ENCODE results near the gene MYO15B. TPM values are rescaled to one million over a fixed set of nuclear protein-coding genes. Genes with fewer than 3 reads are reported as not detected.
"Not testable (repeated sequence)": the region's sequence is repeated elsewhere in the genome, so short reads cannot be mapped to it uniquely, and the experiment has no call there.

The MYO15B gene
- total and polyA plus RNA-seq, 4 experiments from 2014 or later: 0.89 to 83.7 (median 75.1) TPM; not detected in 1

GRCh38 chr17:75573994-75574393, 13.6 kb upstream of the MYO15B start:
- POLR2A ChIA-PET (ENCODE audit: partially characterized antibody): no interaction called here
- Histone ChIP-seq H3K9me3 (ENCODE audit: control insufficient read depth in 1 of 2, low read length in 2 of 2) (no peaks in the 10 kb centered on the region), H3K36me3 (ENCODE audit: insufficient read depth, low read length) (no peaks in the 10 kb centered on the region), H3K4me3 (ENCODE audit: low read length in 2 of 2) (no peak overlapping the region), H3K27me3 (ENCODE audit: insufficient read depth, low read length) (no peaks in the 10 kb centered on the region), H3K27ac (ENCODE audit: low read depth, low read length) (no peak overlapping the region), H3K4me1 (ENCODE audit: insufficient read depth, low read length) (no peaks in the 10 kb centered on the region)
- intact Hi-C loops (cut with micrococcal nuclease): no loop called here
- Mint-ChIP-seq H3K27ac (no peak overlapping the region), H3K36me3 (no peaks in the 10 kb centered on the region), H3K4me3 (no peak overlapping the region), H3K27me3 (no peaks in the 10 kb centered on the region), H3K9me3 (peaks cover 0 to 1% (median 0%) of the 10 kb centered on the region in 8 donors), H3K4me1 (no peaks in the 10 kb centered on the region)
- CTCF ChIA-PET (ENCODE audit: partially characterized antibody): no interaction called here
- DNase-seq: no peak

- H3K27ac ChIP-seq (ENCODE audit: low read depth, low read length): no peak overlapping the region
- H3K4me1 Mint-ChIP-seq: no peaks in the 10 kb centered on the region
- no peaks in the 10 kb centered on the region for H3K9me3 ChIP-seq (ENCODE audit: control insufficient read depth in 1 of 2, low read length in 2 of 2)
- no peak overlapping the region for H3K4me3 Mint-ChIP-seq
- H3K36me3 Mint-ChIP-seq: no peaks in the 10 kb centered on the region
- H3K27me3 ChIP-seq (ENCODE audit: insufficient read depth, low read length): no peaks in the 10 kb centered on the region
- H3K4me3 ChIP-seq (ENCODE audit: low read length in 2 of 2): no peak overlapping the region
- no peaks in the 10 kb centered on the region for H3K4me1 ChIP-seq (ENCODE audit: insufficient read depth, low read length)
- CTCF ChIA-PET (ENCODE audit: partially characterized antibody): no interaction called here
- no peak for DNase-seq
- no peaks in the 10 kb centered on the region for H3K36me3 ChIP-seq (ENCODE audit: insufficient read depth, low read length)
- H3K27ac Mint-ChIP-seq: no peak overlapping the region
- POLR2A ChIA-PET (ENCODE audit: partially characterized antibody): no interaction called here
- no peaks in the 10 kb centered on the region for H3K27me3 Mint-ChIP-seq
- intact Hi-C loops (cut with micrococcal nuclease): no loop called here
- peaks cover 0 to 1% (median 0%) of the 10 kb centered on the region in 8 donors for H3K9me3 Mint-ChIP-seq
Observed at GRCh38 chr17:75574404-75575036, 13.1 kb upstream of the MYO15B start.

DNA sequence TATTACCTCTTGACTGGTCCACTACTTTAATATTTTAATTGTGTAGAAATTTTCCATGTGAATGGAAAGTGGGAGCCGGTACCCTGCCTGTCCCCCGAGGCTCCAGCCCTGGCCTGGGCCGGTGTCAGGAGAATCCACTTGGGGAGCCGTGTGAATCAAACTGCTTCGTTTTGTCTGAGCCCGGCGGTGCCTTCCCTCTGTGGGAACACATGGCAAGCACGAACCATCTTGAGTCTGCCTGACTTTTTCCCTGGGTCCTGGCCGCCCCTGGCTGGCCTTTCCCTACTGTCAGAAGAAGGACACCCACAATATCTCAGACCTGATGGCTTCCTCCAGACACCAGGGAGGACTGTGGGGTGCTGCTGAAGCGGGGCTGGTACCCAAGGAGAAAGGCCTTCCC, 12.4 kb upstream of the MYO15B start:
- no peak overlapping the region for H3K4me3 Mint-ChIP-seq
- Histone ChIP-seq H3K27ac (ENCODE audit: low read depth, low read length) (no peak overlapping the region), H3K4me3 (ENCODE audit: low read length in 2 of 2) (no peak overlapping the region), H3K27me3 (ENCODE audit: insufficient read depth, low read length) (no peaks in the 10 kb centered on the region), H3K4me1 (ENCODE audit: insufficient read depth, low read length) (no peaks in the 10 kb centered on the region), H3K9me3 (ENCODE audit: control insufficient read depth in 1 of 2, low read length in 2 of 2) (no peaks in the 10 kb centered on the region), H3K36me3 (ENCODE audit: insufficient read depth, low read length) (no peaks in the 10 kb centered on the region)
- intact Hi-C loops (cut with micrococcal nuclease): no loop called here
- POLR2A ChIA-PET (ENCODE audit: partially characterized antibody): no interaction called here
- CTCF ChIA-PET (ENCODE audit: partially characterized antibody): no interaction called here
- no peak overlapping the region for H3K27ac Mint-ChIP-seq
- H3K36me3 Mint-ChIP-seq: no peaks in the 10 kb centered on the region
- H3K4me1 Mint-ChIP-seq: no peaks in the 10 kb centered on the region
- H3K27me3 Mint-ChIP-seq: no peaks in the 10 kb centered on the region
- peaks cover 0 to 1% (median 0%) of the 10 kb centered on the region in 8 donors for H3K9me3 Mint-ChIP-seq
- no peak for DNase-seq

DNA sequence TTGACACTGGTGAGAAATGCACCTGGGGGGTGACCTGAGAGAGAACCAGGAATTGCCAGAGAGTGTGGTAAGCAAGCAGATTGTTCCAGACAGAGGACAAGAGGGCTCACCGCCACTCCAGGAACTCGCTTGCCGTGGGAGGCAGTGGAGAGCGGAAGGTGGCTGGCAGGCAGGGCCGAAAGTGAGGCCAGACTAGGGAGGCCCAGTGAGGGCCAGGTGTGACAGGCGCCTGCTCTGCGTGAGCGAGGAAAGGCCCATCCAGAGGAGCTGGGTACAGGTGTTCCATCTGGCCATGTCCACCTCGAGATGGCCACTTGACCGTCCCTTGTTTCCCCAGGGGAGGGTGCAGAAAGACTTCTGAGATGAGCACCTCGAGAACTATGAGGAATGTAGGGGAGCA, 11.9 kb upstream of the MYO15B start:
- ChIA-PET POLR2A (ENCODE audit: partially characterized antibody) (no interaction called here), CTCF (ENCODE audit: partially characterized antibody) (no interaction called here)
- Mint-ChIP-seq H3K9me3 (peaks cover 0 to 1% (median 0%) of the 10 kb centered on the region in 8 donors), H3K27me3 (no peaks in the 10 kb centered on the region), H3K4me3 (no peak overlapping the region), H3K4me1 (no peaks in the 10 kb centered on the region), H3K36me3 (no peaks in the 10 kb centered on the region), H3K27ac (peak overlapping the region in 1 of 7 donors; percentile 17)
- Histone ChIP-seq H3K36me3 (ENCODE audit: insufficient read depth, low read length) (no peaks in the 10 kb centered on the region), H3K9me3 (ENCODE audit: control insufficient read depth in 1 of 2, low read length in 2 of 2) (no peaks in the 10 kb centered on the region), H3K4me3 (ENCODE audit: low read length in 2 of 2) (no peak overlapping the region), H3K27me3 (ENCODE audit: insufficient read depth, low read length) (no peaks in the 10 kb centered on the region), H3K4me1 (ENCODE audit: insufficient read depth, low read length) (no peaks in the 10 kb centered on the region), H3K27ac (ENCODE audit: low read depth, low read length) (no peak overlapping the region)
- no peak for DNase-seq
- intact Hi-C loops (cut with micrococcal nuclease): no loop called here

DNA sequence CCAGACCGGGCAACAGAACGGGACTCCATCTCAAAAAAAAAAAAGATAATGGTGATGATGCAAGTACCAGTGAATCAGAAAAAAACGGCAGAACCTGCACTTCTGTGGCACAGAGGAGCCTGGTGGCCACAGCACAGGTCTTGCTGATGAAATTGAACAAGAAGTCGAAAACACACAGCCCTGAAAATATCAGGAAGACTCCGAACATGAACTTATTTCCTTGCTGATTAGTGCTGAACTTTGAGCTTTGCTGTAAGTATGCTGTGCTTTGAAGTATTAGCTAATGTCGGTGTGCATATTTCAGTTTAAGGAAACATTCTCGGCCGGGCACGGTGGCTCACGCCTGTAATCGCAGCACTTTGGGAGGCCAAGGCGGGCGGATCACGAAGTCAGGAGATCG, 10.9 kb upstream of the MYO15B start:
- Mint-ChIP-seq H3K27me3 (peaks cover 0 to 8% of the 10 kb centered on the region in 2 donors), H3K4me1 (peaks cover 5 to 8% (median 7%) of the 10 kb centered on the region in 4 donors), H3K36me3 (no peaks in the 10 kb centered on the region), H3K4me3 (no peak overlapping the region), H3K9me3 (peaks cover 0 to 4% (median 0%) of the 10 kb centered on the region in 8 donors), H3K27ac (peak overlapping the region in 1 of 7 donors; percentile 23)
- H3K27ac ChIP-seq (ENCODE audit: low read depth, low read length): no peak overlapping the region
- no peaks in the 10 kb centered on the region for H3K36me3 ChIP-seq (ENCODE audit: insufficient read depth, low read length)
- no peak for DNase-seq
- no peaks in the 10 kb centered on the region for H3K27me3 ChIP-seq (ENCODE audit: insufficient read depth, low read length)
- ChIA-PET CTCF (ENCODE audit: partially characterized antibody) (interaction anchor here (0.7 kb wide), 1 partner anchor 270 kb away, joined by 3 read pairs; no protein-coding TSS in a partner anchor), POLR2A (ENCODE audit: partially characterized antibody) (interaction anchor here (1.5 kb wide), 1 partner anchor 61 kb away, joined by 3 read pairs; the partner anchor contains the start of gene TSEN54)
- no peaks in the 10 kb centered on the region for H3K9me3 ChIP-seq (ENCODE audit: control insufficient read depth in 1 of 2, low read length in 2 of 2)
- H3K4me1 ChIP-seq (ENCODE audit: insufficient read depth, low read length): no peaks in the 10 kb centered on the region
- intact Hi-C loops (cut with micrococcal nuclease): no loop called here
- H3K4me3 ChIP-seq (ENCODE audit: low read length in 2 of 2): no peak overlapping the region

- H3K9me3 Mint-ChIP-seq; H3K36me3 ChIP-seq (ENCODE audit: insufficient read depth, low read length); H3K27ac ChIP-seq (ENCODE audit: low read depth, low read length); H3K9me3 ChIP-seq (ENCODE audit: control insufficient read depth in 1 of 2, low read length in 2 of 2); H3K27me3 ChIP-seq (ENCODE audit: insufficient read depth, low read length); H3K36me3 Mint-ChIP-seq; H3K4me1 ChIP-seq (ENCODE audit: insufficient read depth, low read length); H3K4me3 ChIP-seq (ENCODE audit: low read length in 2 of 2); H3K4me1 Mint-ChIP-seq; intact Hi-C loops (cut with micrococcal nuclease): not testable (repeated sequence)
- Mint-ChIP-seq H3K4me3 (peak overlapping the region; percentile 67 to 86 (median 78)), H3K27ac (peak overlapping the region in 3 of 7 donors; percentile 64 to 74 (median 71)), H3K27me3 (peaks cover 0 to 10% of the 10 kb centered on the region in 2 donors)
- POLR2A ChIA-PET (ENCODE audit: partially characterized antibody): interaction anchor here (0.7 to 1.5 kb wide), 5 partner anchors 10 to 65 kb away, joined by 3 to 5 read pairs (median 4); partner anchors contain the start of gene TSEN54
- DNase-seq: peak; percentile 33 to 57 (median 43)
- CTCF ChIA-PET (ENCODE audit: partially characterized antibody): interaction anchor here (0.7 to 2.4 kb wide), 4 partner anchors 23 to 292 kb away, joined by 3 to 11 read pairs (median 6); partner anchors contain the start of genes SLC25A19, SMIM5 and TSEN54
Observed at GRCh38 chr17:75581121-75581725, 6.4 kb upstream of the MYO15B start.

GRCh38 chr17:75583197-75583596, 4.4 kb upstream of the MYO15B start:
- CTCF ChIA-PET (ENCODE audit: partially characterized antibody): interaction anchor here (1.1 to 1.2 kb wide), 2 partner anchors 14 to 20 kb away, joined by 3 to 4 read pairs; no protein-coding TSS in a partner anchor
- H3K4me3 ChIP-seq (ENCODE audit: low read length in 2 of 2); H3K4me1 ChIP-seq (ENCODE audit: insufficient read depth, low read length); H3K27me3 ChIP-seq (ENCODE audit: insufficient read depth, low read length); H3K4me1 Mint-ChIP-seq; H3K36me3 ChIP-seq (ENCODE audit: insufficient read depth, low read length); H3K4me3 Mint-ChIP-seq; H3K9me3 Mint-ChIP-seq; intact Hi-C loops (cut with micrococcal nuclease); H3K9me3 ChIP-seq (ENCODE audit: control insufficient read depth in 1 of 2, low read length in 2 of 2); H3K27ac ChIP-seq (ENCODE audit: low read depth, low read length); DNase-seq; H3K27ac Mint-ChIP-seq; H3K36me3 Mint-ChIP-seq: not testable (repeated sequence)
- peaks cover 0 to 12% of the 10 kb centered on the region in 2 donors for H3K27me3 Mint-ChIP-seq
- POLR2A ChIA-PET (ENCODE audit: partially characterized antibody): interaction anchor here (0.6 to 0.9 kb wide), 3 partner anchors 83 to 309 kb away, joined by 3 to 4 read pairs (median 3); partner anchors contain the start of gene RECQL5
